Esophagus squamous epithelium (tissue), 5 donors: ENCODE measurements around the gene DLEC1. TPM values are rescaled to one million over a fixed set of nuclear protein-coding genes. Genes with fewer than 3 reads are reported as not detected.

Experiments used
- DNase-seq: peaks from one replicate; lab custom pipeline; 2025; lab: John Stamatoyannopoulos, UW
- H3K27ac ChIP-seq, 4 donors: fragments of 200-600 bp; sonication (generic); one replicate each; pipeline ENCODE4 v1.5.1; 2016 to 2019; ENCODE audit warnings: mild to moderate bottlenecking in 1 of 4
- H3K27me3 ChIP-seq, 4 donors: fragments of 200-600 bp; sonication (generic); 1 replicate in 3 of 4; 2 replicates in 1 of 4; pipeline versions ENCODE4 v1.5.1 to v1.6.0; 2017 to 2021; ENCODE audit warnings: antibody characterized with exemption in 1 of 4
- H3K36me3 ChIP-seq, 3 donors: fragments of 200-600 bp; sonication (generic); one replicate each; pipeline ENCODE4 v1.5.1; 2016 to 2019
- H3K4me1 ChIP-seq, 3 donors: fragments of 200-600 bp; sonication (generic); one replicate each; pipeline ENCODE4 v1.5.1; 2017 to 2019
- H3K4me3 ChIP-seq, 4 donors: fragments of 200-600 bp; sonication (generic); 1 replicate in 3 of 4; 2 replicates in 1 of 4; pipeline ENCODE4 v1.5.1; 2016 to 2019; ENCODE audit warnings: mild to moderate bottlenecking in 2 of 4, moderate library complexity in 1 of 4
- H3K9me3 ChIP-seq, 3 donors: fragments of 200-600 bp; sonication (generic); one replicate each; pipeline ENCODE4 v1.5.1; 2016 to 2019
- CTCF ChIP-seq, 6 experiments: fragments of 450-650 bp in 4 of 6; fragments of 200-600 bp in 2 of 6; sonication (generic) in 2 of 6; IDR thresholded peaks; one replicate each; pipeline ENCODE4 v1.5.1; 2016 to 2019; ENCODE audit warnings: antibody characterized with exemption in 6 of 6, mild to moderate bottlenecking in 4 of 6, moderate library complexity in 4 of 6
- POLR2A ChIP-seq, 4 donors: fragments of 450-650 bp; IDR thresholded peaks; one replicate each; pipeline ENCODE4 v1.6.1; 2017; ENCODE audit warnings: antibody characterized with exemption in 4 of 4, mild to moderate bottlenecking in 4 of 4, moderate library complexity in 3 of 4
- WGBS, 2 donors: methylation state at CpG; one replicate each; pipeline ENCODE4 v1.1.5; 2018; 5-methylcytosine and 5-hydroxymethylcytosine counted together
- intact Hi-C: fragments of 100-400 bp; cut with DNase I; formaldehyde crosslinking; loops from one replicate; pipeline ENCODE4 v1.15.0; 2022
- total RNA-seq, 4 donors: library from RNA; depleted of rRNA; stranded (reverse); fragments of >200 nt; gene quantifications; one replicate each; pipeline ENCODE4 v1.1.0, GENCODE V29; 2016
- donor health status: DM: yes; HTN: yes; CAD: no.

Gene DLEC1
- total RNA-seq, 4 donors from 2014 or later: 0.19 TPM; not detected in 3

GRCh38 chr3:37993820-37994638 is 45.0 kb upstream of the DLEC1 start:
- Histone ChIP-seq H3K4me1 (peaks cover 19 to 81% (median 32%) of the 10 kb centered on the region in 3 donors), H3K27me3 (no peaks in the 10 kb centered on the region), H3K9me3 (no peaks in the 10 kb centered on the region), H3K4me3 (peak overlapping the region; percentile 50 to 80 (median 66)), H3K36me3 (peaks cover 0 to 15% (median 0%) of the 10 kb centered on the region in 3 donors), H3K27ac (peak overlapping the region; percentile 80 to 90 (median 86))
- intact Hi-C loops: no loop called here
- WGBS, 2 donors: 2 to 4% methylated on average over 4 to 30 of the region's 49 CpGs
- TF ChIP-seq POLR2A (IDR thresholded peaks at IDR 0.05) (peak in 2 of 4 donors; percentile 45 to 59), CTCF (IDR thresholded peaks at IDR 0.05) (peak in 2 of 6 experiments; percentile 13 to 20)
- DNase-seq: peak; percentile 19

GRCh38 chr3:37994639-37994972 is 44.4 kb upstream of the DLEC1 start:
- H3K4me3 ChIP-seq: peak overlapping the region; percentile 50 to 80 (median 66)
- no peaks in the 10 kb centered on the region for H3K9me3 ChIP-seq
- peak overlapping the region; percentile 80 to 90 (median 86) for H3K27ac ChIP-seq

GRCh38 chr3:37995652-37996641 is 43.1 kb upstream of the DLEC1 start:
- Histone ChIP-seq H3K36me3 (peaks cover 0 to 27% (median 0%) of the 10 kb centered on the region in 3 donors), H3K9me3 (no peaks in the 10 kb centered on the region), H3K4me3 (no peak overlapping the region), H3K4me1 (peaks cover 15 to 77% (median 32%) of the 10 kb centered on the region in 3 donors), H3K27me3 (no peaks in the 10 kb centered on the region), H3K27ac (no peak overlapping the region)
- no peak for DNase-seq
- no peak for TF ChIP-seq CTCF (IDR thresholded peaks at IDR 0.05)
- TF ChIP-seq POLR2A (IDR thresholded peaks at IDR 0.05): no peak
- WGBS, 2 donors: 81 to 84% methylated on average over 8 to 9 of the region's 10 CpGs
- intact Hi-C loops: no loop called here

More at GRCh38 chr3:37994639-37994972, 44.4 kb upstream of the DLEC1 start:
- TF ChIP-seq CTCF (IDR thresholded peaks at IDR 0.05) (no peak), POLR2A (IDR thresholded peaks at IDR 0.05) (no peak)
- WGBS, 2 donors: 7% methylated on average over 2 of the region's 2 CpGs
- Histone ChIP-seq H3K4me1 (peaks cover 19 to 85% (median 32%) of the 10 kb centered on the region in 3 donors), H3K27me3 (no peaks in the 10 kb centered on the region), H3K36me3 (peaks cover 0 to 17% (median 0%) of the 10 kb centered on the region in 3 donors)
- no peak for DNase-seq
- intact Hi-C loops: no loop called here

- H3K36me3 ChIP-seq: peaks cover 0 to 36% (median 0%) of the 10 kb centered on the region in 3 donors
- peaks cover 14 to 68% (median 32%) of the 10 kb centered on the region in 3 donors for H3K4me1 ChIP-seq
- H3K27me3 ChIP-seq: no peaks in the 10 kb centered on the region
- H3K27ac ChIP-seq: peak overlapping the region in 1 of 4 donors; percentile 97
- H3K9me3 ChIP-seq: no peaks in the 10 kb centered on the region
- intact Hi-C loops: no loop called here
- no peak for DNase-seq
- 46 to 47% methylated on average over 6 to 7 of the region's 7 CpGs for WGBS, 2 donors
- no peak overlapping the region for H3K4me3 ChIP-seq
- TF ChIP-seq POLR2A (IDR thresholded peaks at IDR 0.05) (no peak), CTCF (IDR thresholded peaks at IDR 0.05) (peak; percentile 69 to 96 (median 93))
These were observed 42.2 kb upstream of the DLEC1 start for GRCh38 chr3:37996785-37997301.
